Middle frontal gyrus (tissue), 1 donor: ENCODE results near the gene SZRD1.

Source experiments
- DNase-seq: peaks from one replicate; pipeline ENCODE4 v3.0.0-alpha.2; 2015; ENCODE audit warnings: low spot score; ENCODE audit errors: extremely low spot score

Gene SZRD1

GRCh38 chr1:16393570-16394521, 26.8 kb downstream of the SZRD1 start:
- DNase-seq = peak; percentile 3

GRCh38 chr1:16394977-16395376, 27.9 kb downstream of the SZRD1 start:
- no peak for DNase-seq

GRCh38 chr1:16396591-16396990, 29.5 kb downstream of the SZRD1 start:
- no peak for DNase-seq

GRCh38 chr1:16397120-16397519, 30.1 kb downstream of the SZRD1 start:
- no peak for DNase-seq

GRCh38 chr1:16398371-16398953, 31.4 kb downstream of the SZRD1 start:
- DNase-seq = no peak

GRCh38 chr1:16402742-16403141, 35.7 kb downstream of the SZRD1 start:
- DNase-seq = no peak

GRCh38 chr1:16405441-16405840, 38.4 kb downstream of the SZRD1 start:
- DNase-seq = no peak

- no peak for DNase-seq
Measured at GRCh38 chr1:16406868-16407267, 39.8 kb downstream of the SZRD1 start.

GRCh38 chr1:16409536-16410152, 42.6 kb downstream of the SZRD1 start:
- no peak for DNase-seq

GRCh38 chr1:16410803-16411202, 43.8 kb downstream of the SZRD1 start:
- DNase-seq = no peak

- no peak for DNase-seq
Measured at GRCh38 chr1:16413191-16413590, 46.1 kb downstream of the SZRD1 start.

- no peak for DNase-seq
Measured at GRCh38 chr1:16418823-16419425, 51.9 kb downstream of the SZRD1 start.

GRCh38 chr1:16420424-16421118, 53.5 kb downstream of the SZRD1 start:
- DNase-seq = no peak

- DNase-seq = no peak
Measured at GRCh38 chr1:16421201-16421600, 54.2 kb downstream of the SZRD1 start.

- no peak for DNase-seq
Measured at GRCh38 chr1:16422041-16422440, 55.0 kb downstream of the SZRD1 start.

- DNase-seq = no peak
Measured at GRCh38 chr1:16425125-16426025, 58.3 kb downstream of the SZRD1 start.

GRCh38 chr1:16430606-16431005, 63.6 kb downstream of the SZRD1 start:
- no peak for DNase-seq

GRCh38 chr1:16433030-16433429, 66.0 kb downstream of the SZRD1 start:
- DNase-seq = no peak

- no peak for DNase-seq
Measured at GRCh38 chr1:16434007-16434406, 67.0 kb downstream of the SZRD1 start.

- DNase-seq = no peak
Measured at GRCh38 chr1:16434501-16434900, 67.5 kb downstream of the SZRD1 start.
